Astrocyte (in vitro differentiated cells and primary cell): ENCODE results near the gene XG. TPM values are rescaled to one million over a fixed set of nuclear protein-coding genes. Genes with fewer than 3 reads are reported as not detected.
A peak's percentile ranks its signal among the peaks of the same experiment; 100 is the strongest.

ENCODE experiments used
- DNase-seq: peaks from one replicate; pipeline ENCODE4 v3.0.0-alpha.2; 2010; ENCODE audit warnings: low read depth
- FAIRE-seq: peaks from 2 replicates; lab custom pipeline; 2011; peaks lifted over from hg19 to GRCh38; lab: Jason Lieb, UNC
- H2AFZ ChIP-seq: 2 replicates; pipeline ENCODE4 v1.6.0; 2012; ENCODE audit warnings: low read depth, low read length, inconsistent platforms
- H3K27ac ChIP-seq: 2 replicates; pipeline ENCODE4 v1.5.1; 2011; ENCODE audit warnings: low read depth, low read length, inconsistent platforms
- H3K27me3 ChIP-seq: 2 replicates; pipeline ENCODE4 v1.6.0; 2011; ENCODE audit warnings: low read length, inconsistent platforms; ENCODE audit not compliant: insufficient read depth
- H3K36me3 ChIP-seq: 2 replicates; pipeline ENCODE4 v1.5.1; 2011; ENCODE audit warnings: low read length, inconsistent platforms; ENCODE audit not compliant: insufficient read depth
- H3K4me1 ChIP-seq: 2 replicates; pipeline ENCODE4 v1.5.1; 2011; ENCODE audit warnings: low read length, inconsistent platforms; ENCODE audit not compliant: insufficient read depth
- H3K4me2 ChIP-seq: 2 replicates; pipeline ENCODE4 v1.6.0; 2012; ENCODE audit warnings: low read length, inconsistent platforms
- H3K4me3 ChIP-seq: 2 replicates; pipeline ENCODE4 v1.5.1; 2011; ENCODE audit warnings: low read depth, mild to moderate bottlenecking, low read length, inconsistent platforms; ENCODE audit not compliant: insufficient read depth
- H3K79me2 ChIP-seq: 2 replicates; pipeline ENCODE4 v1.6.0; 2012; ENCODE audit warnings: mild to moderate bottlenecking, low read length, inconsistent platforms; ENCODE audit not compliant: insufficient read depth
- H3K9ac ChIP-seq: 2 replicates; pipeline ENCODE4 v1.6.0; 2012; ENCODE audit warnings: mild to moderate bottlenecking, low read length, inconsistent platforms
- H3K9me3 ChIP-seq: 2 replicates; pipeline ENCODE4 v1.5.1; 2012; ENCODE audit warnings: low read depth, mild to moderate bottlenecking, low read length, inconsistent platforms; ENCODE audit not compliant: insufficient read depth
- H4K20me1 ChIP-seq: 2 replicates; pipeline ENCODE4 v1.6.0; 2012; ENCODE audit warnings: low read length, inconsistent platforms; ENCODE audit not compliant: insufficient read depth
- H3K27ac Mint-ChIP-seq: one replicate; pipeline ENCODE4 v1.8.0; 2021; ENCODE audit warnings: mild to moderate bottlenecking, mixed read lengths; ENCODE audit not compliant: unreplicated experiment
- H3K27me3 Mint-ChIP-seq: one replicate; pipeline ENCODE4 v1.8.0; 2021; ENCODE audit warnings: low read depth, mixed read lengths; ENCODE audit not compliant: unreplicated experiment
- H3K36me3 Mint-ChIP-seq: one replicate; pipeline ENCODE4 v1.8.0; 2021; ENCODE audit warnings: low read depth, mixed read lengths; ENCODE audit not compliant: unreplicated experiment
- H3K4me1 Mint-ChIP-seq: one replicate; pipeline ENCODE4 v1.8.0; 2021; ENCODE audit warnings: low read depth, mixed read lengths; ENCODE audit not compliant: unreplicated experiment
- H3K4me3 Mint-ChIP-seq: one replicate; pipeline ENCODE4 v1.8.0; 2021; ENCODE audit warnings: mild to moderate bottlenecking, moderate library complexity, mixed read lengths; ENCODE audit not compliant: unreplicated experiment
- H3K9me3 Mint-ChIP-seq: one replicate; pipeline ENCODE4 v1.8.0; 2021; ENCODE audit warnings: mild to moderate bottlenecking, mixed read lengths; ENCODE audit not compliant: unreplicated experiment
- CTCF ChIP-seq: IDR thresholded peaks from 2 replicates; pipeline ENCODE4 v1.5.1; 2011; ENCODE audit warnings: low read depth, mild to moderate bottlenecking, inconsistent platforms, low read length, moderate library complexity; ENCODE audit not compliant: insufficient read depth
- EZH2 ChIP-seq: IDR thresholded peaks from 2 replicates; pipeline ENCODE4 v1.6.1; 2012; ENCODE audit warnings: mild to moderate bottlenecking, low read length, inconsistent platforms; ENCODE audit not compliant: insufficient read depth
- total RNA-seq: library from RNA; stranded (reverse); gene quantifications from 2 replicates; pipeline ENCODE4 v1.2.1, GENCODE V29; 2021

Gene XG
- total RNA-seq, 1 donor from 2014 or later, result 0.30 TPM

GRCh38 chrX:2823795-2824386 is 72.1 kb downstream of the XG start:
- H3K4me2 ChIP-seq, result no peak overlapping the region
- TF ChIP-seq CTCF (no peak), EZH2 (no peak)
- H3K4me1 ChIP-seq, result no peaks in the 10 kb centered on the region
- Mint-ChIP-seq H3K4me1 (no peaks in the 10 kb centered on the region), H3K9me3 (no peaks in the 10 kb centered on the region), H3K4me3 (no peak overlapping the region), H3K36me3 (no peaks in the 10 kb centered on the region), H3K27me3 (no peaks in the 10 kb centered on the region), H3K27ac (no peak overlapping the region)
- no peak overlapping the region for H2AFZ ChIP-seq
- no peaks in the 10 kb centered on the region for H3K9me3 ChIP-seq
- H3K79me2 ChIP-seq, result no peaks in the 10 kb centered on the region
- H3K4me3 ChIP-seq, result no peak overlapping the region
- H3K9ac ChIP-seq, result no peak overlapping the region
- FAIRE-seq (no peak), DNase-seq (no peak)
- H3K27ac ChIP-seq, result no peak overlapping the region
- H4K20me1 ChIP-seq, result no peaks in the 10 kb centered on the region
- H3K36me3 ChIP-seq, result no peaks in the 10 kb centered on the region
- peaks cover 9% of the 10 kb centered on the region for H3K27me3 ChIP-seq

- no peak overlapping the region for H3K4me2 ChIP-seq
- H3K4me1 ChIP-seq, result no peaks in the 10 kb centered on the region
- H3K9ac ChIP-seq, result no peak overlapping the region
- peaks cover 9% of the 10 kb centered on the region for H3K27me3 ChIP-seq
- no peaks in the 10 kb centered on the region for H3K9me3 Mint-ChIP-seq
- FAIRE-seq, result no peak
- no peak overlapping the region for H2AFZ ChIP-seq
- no peaks in the 10 kb centered on the region for H3K9me3 ChIP-seq
- H3K27ac Mint-ChIP-seq, result no peak overlapping the region
- no peaks in the 10 kb centered on the region for H3K27me3 Mint-ChIP-seq
- no peaks in the 10 kb centered on the region for H3K79me2 ChIP-seq
- no peak for TF ChIP-seq CTCF
- TF ChIP-seq EZH2, result no peak
- H3K36me3 ChIP-seq, result no peaks in the 10 kb centered on the region
- DNase-seq, result no peak
- no peak overlapping the region for H3K4me3 Mint-ChIP-seq
- no peaks in the 10 kb centered on the region for H3K36me3 Mint-ChIP-seq
- H3K27ac ChIP-seq, result no peak overlapping the region
- no peaks in the 10 kb centered on the region for H4K20me1 ChIP-seq
- no peaks in the 10 kb centered on the region for H3K4me1 Mint-ChIP-seq
- no peak overlapping the region for H3K4me3 ChIP-seq
Observed at GRCh38 chrX:2824886-2825285, 73.0 kb downstream of the XG start.

GRCh38 chrX:2828344-2828958 is 76.6 kb downstream of the XG start, which contains the start of gene GYG2:
TSS of gene GYG2 (plus strand) at chrX:2828930. CDS start at chrX:2830189, 1,259 bp downstream.
- H3K9ac ChIP-seq, result no peak within 1 kb of the TSS
- peaks cover 9% of the 10 kb centered on the region for H3K27me3 ChIP-seq
- H3K36me3 Mint-ChIP-seq, result peaks cover 6% of the 10 kb centered on the region
- H3K4me3 ChIP-seq, result no peak within 1 kb of the TSS
- TF ChIP-seq EZH2 (no peak), CTCF (no peak)
- no peaks in the 10 kb centered on the region for H3K79me2 ChIP-seq
- no peaks in the 10 kb centered on the region for H3K4me1 ChIP-seq
- no peaks in the 10 kb centered on the region for H3K9me3 ChIP-seq
- no peaks in the 10 kb centered on the region for H3K36me3 ChIP-seq
- no peak within 1 kb of the TSS for H3K27ac ChIP-seq
- no peaks in the 10 kb centered on the region for H3K9me3 Mint-ChIP-seq
- H2AFZ ChIP-seq, result no peak within 1 kb of the TSS
- H3K4me2 ChIP-seq, result peak within 1 kb of the TSS; percentile 53
- no peaks in the 10 kb centered on the region for H3K27me3 Mint-ChIP-seq
- H3K4me1 Mint-ChIP-seq, result peaks cover 3% of the 10 kb centered on the region
- H3K27ac Mint-ChIP-seq, result no peak within 1 kb of the TSS
- no peak for FAIRE-seq
- H3K4me3 Mint-ChIP-seq, result peak within 1 kb of the TSS; percentile 68
- no peaks in the 10 kb centered on the region for H4K20me1 ChIP-seq
- no peak for DNase-seq
